HG02678 (cell line): ENCODE measurements around the gene HOXC9.
"Not testable (repeated sequence)": the region's sequence is repeated elsewhere in the genome, so short reads cannot be mapped to it uniquely, and the experiment has no call there.

Source experiments
- ATAC-seq: cut with Tn5 transposase; IDR thresholded peaks from one replicate; pipeline ENCODE4 v1.9.1; 2021; ENCODE audit warnings: mild to moderate bottlenecking, moderate library complexity; ENCODE audit not compliant: unreplicated experiment

The HOXC9 gene

DNA sequence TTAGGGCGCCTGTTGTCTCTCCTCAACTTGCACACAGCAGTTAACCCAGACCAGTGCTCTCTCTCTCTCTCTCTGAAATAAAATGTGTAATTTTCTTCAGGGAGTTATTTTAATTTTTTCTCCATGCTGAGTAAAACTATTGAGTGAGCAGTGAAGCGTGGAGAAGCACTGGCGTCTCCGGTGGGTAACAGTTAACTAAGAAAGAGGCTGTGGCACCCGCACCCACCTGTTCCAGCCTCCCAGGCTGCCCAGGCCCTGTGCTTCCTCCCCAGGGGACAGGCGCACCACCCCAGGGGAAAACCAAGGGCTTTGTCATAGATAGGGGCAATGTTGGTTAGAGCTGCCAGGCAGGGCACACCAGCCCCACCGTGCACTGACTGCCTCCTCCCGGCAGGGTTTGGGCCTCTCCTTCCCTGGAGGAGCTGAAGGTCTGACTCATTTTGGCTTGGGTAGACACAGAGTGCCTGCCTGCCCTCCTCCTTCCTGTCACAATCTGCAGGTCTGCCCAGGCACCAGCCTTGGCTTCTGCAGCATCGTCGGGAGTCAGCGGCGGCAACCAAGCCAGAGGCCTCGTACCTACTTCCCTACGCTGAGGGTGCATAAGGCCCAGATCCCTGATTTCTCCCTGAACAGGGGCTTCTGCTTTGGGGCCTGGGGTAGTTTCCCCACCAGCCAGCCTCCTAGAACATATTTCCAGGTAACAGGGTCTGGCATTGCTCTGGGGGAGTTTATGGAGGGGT lies 36.8 kb downstream of the HOXC9 start:
- ATAC-seq = no peak

DNA sequence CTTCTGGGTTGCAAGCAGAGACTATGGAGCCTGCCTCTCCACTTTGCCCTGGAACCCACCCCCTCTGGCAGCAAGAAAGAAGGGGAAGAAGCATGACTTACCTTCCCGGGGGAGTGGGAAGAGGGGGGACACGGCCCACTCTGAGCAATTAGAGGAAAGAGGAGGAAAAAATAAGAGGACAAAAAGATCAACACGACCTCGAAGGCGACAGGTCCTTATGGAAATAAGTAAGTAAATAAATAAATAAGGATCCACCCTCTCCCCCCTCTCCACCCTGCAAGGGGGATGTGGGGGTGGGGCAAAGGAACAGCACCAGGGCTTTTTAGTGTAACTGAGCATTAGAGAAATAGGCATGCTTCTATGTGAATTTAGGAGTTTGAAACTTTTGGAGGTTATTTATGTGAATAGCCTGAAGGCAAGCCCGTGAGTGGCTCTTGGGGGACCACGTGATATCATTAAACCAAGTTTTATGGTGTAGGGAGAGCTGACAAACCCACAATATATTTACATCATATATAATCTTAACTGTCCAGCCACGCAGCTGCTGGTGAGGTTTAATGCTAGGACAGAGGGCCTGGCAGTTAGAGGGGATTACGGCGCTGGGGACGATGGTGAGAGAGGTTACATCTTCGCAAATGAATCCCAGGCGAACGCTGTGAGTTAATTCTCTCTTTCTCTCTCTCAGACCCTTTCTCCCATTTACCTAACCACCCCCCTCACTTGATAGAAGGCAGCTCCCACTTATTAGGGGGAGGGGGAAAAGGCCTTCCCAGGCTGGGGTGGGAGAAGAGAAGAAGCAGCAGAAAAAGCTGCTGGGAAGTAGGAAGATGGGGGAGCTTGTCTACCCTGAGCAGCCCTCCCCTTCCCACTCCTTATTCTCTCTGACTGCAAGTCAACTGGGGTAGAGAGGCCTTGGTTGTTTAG lies 37.7 kb downstream of the HOXC9 start:
- no peak for ATAC-seq

DNA sequence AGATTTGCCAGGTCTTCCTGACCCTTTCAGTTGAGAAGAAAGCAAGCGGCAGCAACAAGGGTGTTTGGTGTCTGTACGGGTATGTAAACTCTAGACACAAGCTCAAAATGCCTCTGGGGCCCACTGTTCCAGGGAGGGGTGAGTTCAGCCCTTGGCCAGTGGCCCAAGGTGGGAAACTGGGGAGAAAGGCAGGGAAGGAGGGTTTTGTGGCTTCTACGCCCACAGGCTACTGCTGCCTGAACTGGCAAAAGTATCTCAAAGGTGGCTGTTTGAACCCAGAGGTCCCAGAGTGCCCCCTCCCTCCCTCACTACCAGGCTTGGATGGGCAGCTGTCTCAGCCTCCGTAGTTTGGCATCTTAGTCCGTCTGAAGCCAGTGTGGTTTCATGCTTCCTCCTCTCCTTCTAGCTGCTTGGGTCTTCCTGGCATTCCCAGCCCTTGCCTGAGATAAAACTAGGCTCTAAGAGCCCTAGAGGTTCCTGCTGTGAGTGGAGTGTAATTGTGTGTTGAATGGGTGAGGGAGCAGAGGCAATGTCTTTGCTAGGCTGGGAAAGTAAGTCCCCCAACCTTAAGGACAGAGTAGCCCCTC lies 38.4 kb downstream of the HOXC9 start:
- ATAC-seq = no peak

DNA sequence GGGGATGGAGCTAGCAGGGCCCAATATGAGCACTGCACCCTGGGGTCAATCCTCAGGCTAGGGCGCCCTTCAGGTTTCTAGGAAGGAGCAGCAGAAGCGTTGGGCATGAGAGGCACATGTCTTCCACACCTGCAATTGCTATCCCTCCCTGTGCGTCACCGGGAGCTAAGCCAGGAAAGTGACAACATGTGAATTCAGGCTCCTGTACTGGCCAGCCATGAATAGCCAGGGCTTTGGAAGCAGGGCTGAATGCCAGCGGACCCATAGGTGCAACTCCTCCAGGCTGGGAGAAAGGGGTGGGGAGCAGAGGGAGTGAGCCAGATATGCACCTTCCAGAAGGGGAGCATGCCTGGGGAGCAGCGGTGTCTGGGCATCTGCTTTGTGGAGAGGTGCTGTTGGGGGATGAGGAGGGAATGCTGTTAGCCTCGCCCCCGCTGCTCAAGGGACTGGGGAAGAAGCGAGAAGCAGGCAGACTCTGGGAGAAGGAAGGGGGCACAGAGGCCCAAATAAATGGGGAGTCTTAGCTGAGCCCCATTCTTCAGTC lies 39.0 kb downstream of the HOXC9 start:
- no peak for ATAC-seq

DNA sequence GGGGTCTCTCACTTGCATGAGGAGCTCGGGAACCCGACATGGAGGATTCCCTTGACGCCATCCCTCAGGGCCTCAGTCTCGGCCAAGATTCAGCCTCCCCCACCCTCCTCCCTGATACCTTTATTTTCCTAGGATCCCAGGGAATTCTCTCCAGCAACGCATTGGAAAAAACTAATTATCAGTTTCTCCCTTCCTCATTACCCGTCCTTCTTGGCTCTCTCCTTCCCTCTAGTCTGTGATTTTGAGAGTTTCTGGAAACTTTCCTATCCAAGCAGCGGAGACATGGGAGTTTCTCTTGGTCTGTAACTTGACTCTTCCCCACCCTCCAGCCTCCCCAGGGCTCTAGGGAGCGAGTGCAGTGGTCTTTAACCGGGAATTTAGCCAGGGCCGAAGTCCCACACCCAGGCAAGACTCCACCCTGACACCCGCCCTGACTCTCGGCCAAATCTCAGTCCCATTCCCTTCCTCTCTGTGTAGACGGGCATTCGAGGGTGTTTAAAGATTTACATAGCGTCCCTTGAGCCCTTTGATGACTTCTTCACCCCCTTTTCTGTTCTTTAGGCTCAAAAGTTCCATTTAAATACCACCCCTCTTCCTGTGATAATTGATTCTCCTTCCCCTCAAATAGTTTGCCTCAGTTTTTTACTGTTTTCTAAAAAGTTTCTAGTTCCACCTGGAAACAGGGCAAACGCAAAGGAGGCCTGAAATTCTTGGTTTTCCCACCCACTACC lies 39.6 kb downstream of the HOXC9 start:
- no peak for ATAC-seq

DNA sequence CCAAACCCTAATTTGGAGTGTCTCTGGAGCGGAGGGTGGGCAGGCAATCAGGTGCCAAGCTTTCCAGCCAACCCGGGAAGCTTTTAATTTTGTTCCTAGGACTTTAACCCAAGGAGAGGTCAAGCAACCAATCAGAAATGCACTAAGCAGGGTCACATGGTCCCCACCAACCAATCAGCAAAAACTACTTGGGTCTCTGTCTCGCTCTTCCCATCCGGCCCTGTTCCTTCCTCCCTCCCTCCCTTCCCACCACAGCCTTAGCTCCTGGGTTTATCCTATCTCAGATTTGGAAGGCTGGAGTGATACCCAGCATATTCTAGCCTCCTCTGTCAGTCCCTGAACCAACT lies 40.2 kb downstream of the HOXC9 start:
- no peak for ATAC-seq

DNA sequence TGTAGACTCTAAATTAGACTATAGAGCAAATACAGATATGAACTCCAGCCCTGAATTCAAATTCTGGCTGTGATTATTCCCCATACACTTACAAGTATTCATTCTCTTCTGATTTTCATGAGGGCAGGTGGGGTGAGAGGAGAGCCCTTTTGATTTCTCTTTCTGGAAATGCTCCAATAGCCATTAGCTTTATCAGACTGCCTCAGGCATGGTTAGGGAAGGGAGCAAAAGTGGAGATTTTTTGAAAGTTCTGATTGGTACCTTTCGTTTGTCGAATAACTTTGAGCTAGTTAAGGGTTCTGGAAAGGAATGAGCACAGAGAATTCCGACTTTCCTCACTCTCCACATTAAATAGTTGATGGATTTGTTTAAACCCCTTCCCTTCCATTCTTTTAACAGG lies 40.7 kb downstream of the HOXC9 start:
- ATAC-seq = no peak

DNA sequence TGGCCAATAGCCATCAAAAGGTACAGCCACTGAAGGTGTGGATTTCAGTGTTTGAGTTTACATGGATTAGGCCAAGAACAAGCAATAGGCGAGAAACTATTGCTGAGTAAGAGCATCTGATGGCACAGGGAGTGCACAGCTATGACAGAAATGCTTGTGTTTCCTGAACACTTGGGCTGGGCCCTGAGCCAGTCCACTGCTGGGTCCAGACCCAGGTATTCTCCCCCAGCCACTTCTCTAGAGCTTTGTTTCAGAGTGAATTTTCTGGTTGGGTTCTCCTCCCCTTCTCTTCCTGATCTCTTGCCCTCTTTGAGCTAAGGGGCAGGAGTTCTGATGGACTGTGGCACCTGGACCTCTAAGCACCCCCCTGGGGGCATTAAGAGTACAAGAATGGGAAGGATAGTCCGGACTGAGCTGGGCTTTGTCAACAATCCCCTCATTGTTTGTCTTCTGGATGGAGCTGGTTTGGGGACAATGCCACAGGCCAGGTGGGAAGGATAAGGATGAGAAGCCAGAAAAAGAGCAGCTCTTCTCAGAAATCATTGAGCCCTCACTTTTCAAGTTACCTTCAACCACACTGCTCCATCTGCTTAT lies 41.2 kb downstream of the HOXC9 start:
- no peak for ATAC-seq

DNA sequence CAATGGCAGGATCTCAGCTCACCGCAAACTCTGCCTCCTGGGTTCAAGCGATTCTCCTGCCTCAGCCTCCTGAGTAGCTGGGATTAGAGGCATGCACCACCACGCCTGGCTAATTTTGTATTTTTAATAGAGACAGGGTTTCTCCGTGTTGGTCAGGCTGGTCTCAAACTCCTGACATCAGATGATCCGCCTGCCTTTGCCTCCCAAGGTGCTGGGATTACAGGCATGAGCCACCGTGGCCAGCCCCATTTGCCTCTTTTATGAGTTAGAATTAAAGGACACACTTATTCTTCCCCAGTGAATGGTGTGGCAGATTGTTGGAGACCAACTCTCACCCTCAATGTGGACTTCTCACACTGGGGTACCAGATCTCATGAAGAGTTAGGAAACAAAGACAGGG lies 42.1 kb downstream of the HOXC9 start:
- ATAC-seq = not testable (repeated sequence)

DNA sequence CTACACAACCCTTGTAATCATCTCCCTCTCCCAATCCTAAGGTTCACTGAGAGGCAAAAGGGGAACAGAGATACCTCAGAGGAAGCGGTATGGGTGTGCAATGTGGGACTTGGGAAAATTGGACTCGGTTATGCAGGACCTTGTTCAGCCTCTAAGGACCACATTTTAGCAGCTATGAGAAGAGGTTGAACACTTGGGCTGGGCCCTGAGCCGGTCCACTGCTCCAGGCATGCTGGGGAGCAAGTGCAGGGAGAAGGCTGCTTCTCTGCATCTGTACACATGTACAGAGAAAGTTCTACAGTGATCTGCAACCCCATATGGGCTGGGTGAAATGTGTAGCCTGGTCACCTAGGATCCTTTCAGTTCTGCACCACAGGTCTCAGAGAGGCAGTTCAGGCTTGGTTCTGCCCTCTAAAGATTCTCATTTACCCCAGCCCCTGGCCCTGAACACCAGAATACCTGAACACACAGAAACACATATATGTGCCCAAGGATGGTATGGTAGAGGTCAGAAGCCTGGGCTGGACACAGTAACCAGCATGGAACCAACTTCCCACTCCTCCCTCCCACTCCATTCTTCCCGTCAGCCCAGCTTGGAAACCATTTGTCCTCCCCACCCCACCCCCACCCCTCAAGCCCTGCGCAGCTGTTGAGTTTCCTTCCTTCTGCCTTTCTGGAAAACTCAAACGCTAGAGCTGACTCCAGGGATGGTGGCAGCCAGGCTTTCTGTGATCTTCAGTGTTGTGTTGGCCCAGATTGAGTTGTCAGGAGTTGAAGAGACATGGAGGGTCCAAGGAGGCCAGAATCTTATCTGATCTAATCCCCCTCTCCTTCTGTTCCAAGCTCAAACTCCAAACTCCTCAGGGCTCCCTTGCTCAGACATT lies 43.3 kb downstream of the HOXC9 start:
- ATAC-seq = no peak

DNA sequence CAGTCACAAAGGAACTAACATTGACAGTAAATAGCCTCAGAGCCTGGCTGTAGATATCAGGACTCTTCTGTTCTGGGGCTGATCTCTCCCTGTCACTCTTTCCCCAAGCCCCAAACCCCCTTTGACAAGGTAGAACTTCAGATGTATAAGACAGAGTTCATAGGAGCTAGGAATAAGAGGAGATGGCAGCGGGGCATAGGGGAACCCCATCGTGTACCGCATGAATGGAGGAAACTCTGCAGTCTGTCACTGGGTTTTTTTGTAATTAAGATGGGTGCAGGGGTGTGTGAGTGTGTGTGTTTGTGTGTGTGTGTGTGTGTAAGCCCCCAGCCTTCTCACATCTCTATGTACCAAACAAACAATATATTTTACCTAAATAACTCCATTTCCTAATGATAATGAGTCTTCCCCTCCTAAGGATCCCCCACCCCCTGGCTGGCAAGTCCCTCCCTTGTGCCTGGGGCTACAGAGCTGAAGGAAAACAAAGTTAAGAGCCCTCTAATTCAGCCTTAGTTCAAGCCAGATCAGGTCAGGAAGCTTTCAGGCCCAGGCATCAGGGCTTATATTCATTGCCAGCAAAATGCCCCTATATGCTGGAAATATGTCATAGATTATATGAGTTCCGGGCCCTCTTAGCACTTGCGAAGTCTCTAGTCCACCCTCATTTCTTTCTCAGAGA lies 44.6 kb downstream of the HOXC9 start:
- ATAC-seq = no peak

DNA sequence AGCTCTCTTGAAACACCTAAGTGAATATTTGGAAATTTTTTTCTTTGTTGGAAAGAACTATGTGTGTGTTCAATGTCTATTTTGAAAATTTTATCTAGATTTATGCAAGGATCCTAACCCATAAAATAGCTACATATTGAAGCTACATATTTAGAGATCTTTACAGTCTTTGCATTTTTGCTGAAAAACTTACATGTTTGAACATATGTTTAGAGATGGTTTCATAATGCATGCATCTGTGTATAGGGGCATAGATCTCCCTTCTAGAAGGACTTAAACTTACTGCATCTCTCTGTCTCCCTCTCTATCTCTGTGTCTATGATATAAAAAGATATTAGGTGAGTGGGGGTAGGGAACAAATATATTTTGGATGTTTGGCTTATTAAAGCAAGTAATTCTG lies 45.4 kb downstream of the HOXC9 start:
- no peak for ATAC-seq

DNA sequence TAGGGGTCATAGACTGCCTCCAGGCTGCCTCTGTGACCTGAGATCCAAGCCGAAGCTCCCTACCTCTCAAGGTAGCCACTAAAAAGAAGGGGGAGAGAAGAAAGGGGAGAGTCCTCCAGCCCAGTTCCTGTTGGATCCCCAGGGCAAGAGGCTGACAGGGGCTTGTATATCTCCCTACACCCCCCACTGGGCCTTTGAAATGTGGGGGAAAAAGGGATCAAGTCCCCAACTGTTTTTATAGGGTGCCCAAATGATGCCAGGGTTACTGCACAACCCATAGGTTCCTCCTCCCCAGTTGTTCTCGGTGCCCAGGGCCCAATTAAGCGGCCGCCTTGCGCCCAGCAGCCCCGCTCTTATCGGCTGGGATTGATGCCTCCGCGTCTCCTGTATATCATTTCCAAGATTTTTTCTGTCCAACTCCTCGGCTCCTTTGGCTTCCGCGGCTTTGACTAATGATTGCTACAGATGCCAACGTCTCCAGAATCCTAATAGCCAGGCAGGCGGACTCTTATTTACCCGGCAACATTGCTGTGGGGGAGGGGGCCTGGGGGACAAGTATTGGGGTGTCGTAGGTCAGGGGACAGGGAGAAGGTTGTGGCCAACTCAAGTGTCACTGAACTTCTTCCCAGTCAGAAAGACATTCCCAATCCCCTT lies 46.0 kb downstream of the HOXC9 start:
- ATAC-seq = no peak

DNA sequence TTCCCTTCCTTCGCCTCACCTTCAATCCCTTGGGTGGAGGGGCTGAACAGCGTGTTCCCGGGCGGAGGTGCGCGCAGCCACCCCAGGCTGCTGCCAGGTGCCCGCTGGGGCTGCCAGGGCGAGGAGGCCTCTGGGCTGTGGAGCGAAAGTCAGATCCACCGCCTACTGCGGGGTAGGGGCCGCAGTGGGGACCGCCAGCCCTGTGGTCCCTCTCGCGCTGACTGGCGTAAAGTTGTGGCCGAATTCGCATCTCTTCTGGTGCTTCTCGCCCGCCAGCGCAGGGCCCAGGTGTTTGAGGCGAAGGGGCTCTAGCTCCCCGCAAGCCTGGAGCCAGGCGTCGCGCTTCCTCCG lies 46.8 kb downstream of the HOXC9 start:
- ATAC-seq = no peak

DNA sequence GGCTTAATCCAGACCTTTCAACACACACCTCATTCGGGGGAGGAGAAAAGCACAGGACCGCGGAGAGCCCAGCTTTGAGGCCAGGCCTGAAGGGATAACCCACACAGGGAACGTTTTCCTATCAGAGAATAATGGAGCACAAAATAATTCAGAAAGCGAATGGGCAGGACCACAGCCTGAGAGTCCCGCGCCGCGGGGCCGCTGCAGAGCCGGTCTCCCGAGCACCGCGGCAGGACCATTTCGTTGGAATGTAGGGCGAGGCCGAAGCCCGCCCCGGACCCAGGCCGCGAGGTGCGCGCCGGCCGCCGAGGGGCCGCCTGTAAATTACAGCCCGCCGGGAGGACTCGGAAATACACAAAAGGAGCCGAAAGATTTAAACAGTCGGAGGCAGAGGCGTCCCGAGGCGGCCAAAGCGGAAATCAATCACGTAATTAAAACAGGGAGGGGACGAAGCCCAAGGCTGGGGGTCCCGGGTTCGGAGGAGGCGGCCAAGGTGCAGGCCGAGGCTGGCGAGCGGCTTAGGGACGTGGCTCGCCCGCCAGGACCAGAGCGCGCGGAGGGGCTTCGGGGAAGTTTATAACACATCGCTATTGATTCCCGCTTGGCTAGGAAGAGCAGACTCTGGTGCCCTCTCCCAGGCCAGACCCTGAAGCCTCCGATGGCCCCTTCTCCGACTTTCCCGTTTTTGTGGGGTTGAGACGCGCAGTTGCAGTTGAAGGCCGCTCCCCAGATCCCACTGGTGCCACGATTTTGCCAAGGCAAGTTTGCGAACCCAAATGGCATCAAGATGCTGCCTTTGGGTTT lies 47.4 kb downstream of the HOXC9 start:
- ATAC-seq = no peak

DNA sequence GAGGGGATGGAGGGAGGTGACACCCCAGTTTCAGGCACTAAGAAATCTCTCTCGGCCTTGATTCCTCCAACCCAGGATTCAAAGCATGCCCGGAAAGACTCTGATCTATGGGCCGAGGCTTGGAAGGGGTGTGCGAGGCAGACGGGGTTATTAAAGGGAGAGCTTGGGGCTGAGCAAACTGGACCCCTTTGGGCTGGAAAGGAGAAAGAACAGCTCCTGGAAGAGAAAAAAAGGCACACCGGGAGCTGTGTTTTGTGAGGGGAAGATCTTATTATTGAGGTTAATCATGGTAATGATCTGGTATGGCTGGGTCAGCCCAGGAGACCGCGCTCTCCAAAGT lies 48.0 kb downstream of the HOXC9 start:
- no peak for ATAC-seq

DNA sequence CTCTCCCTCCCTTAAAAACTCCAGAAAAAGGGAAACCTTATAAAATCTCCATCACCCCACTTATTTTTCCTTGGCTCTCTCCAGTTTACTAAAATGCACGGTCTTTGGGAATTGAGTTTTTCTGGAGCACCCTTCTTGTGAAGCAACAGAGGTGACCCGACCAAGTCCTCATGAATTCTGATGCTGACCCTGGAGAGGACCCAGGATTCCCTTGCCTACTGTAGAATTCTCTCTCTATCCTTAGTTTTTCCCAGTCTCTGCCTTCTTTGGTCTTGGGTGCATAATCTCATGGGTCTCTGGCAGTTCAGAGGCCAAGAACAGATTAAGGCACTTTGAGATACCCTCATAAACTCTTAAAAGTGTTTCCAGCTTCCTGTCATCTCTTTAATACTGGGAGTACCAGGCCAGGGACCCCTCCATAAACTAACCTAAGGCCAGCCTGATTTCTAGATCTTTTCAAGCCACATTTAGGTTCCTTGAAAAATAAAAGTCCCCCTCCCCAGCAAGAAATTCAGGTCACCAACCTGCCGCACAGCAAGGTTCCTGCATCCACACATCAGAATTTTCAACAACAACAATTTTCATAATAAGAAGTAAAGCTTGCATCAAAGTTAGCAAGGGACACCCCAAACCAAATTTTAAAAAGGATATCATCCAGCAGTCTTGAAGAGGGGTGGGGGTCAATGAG lies 48.6 kb downstream of the HOXC9 start:
- no peak for ATAC-seq
